SU-DHL-6 (cell line): ENCODE results near the gene SNX10.

Source experiments
- H2AFZ ChIP-seq: fragments of 200-600 bp; sonication (generic); 2 replicates; pipeline ENCODE4 v1.6.1; 2014; ENCODE audit warnings: low read depth, mild to moderate bottlenecking, moderate library complexity, mixed read lengths, antibody characterized with exemption, low read length; ENCODE audit not compliant: severe bottlenecking
- H3F3A ChIP-seq: fragments of 200-600 bp; shearing (Covaris generic); 2 replicates; pipeline ENCODE4 v1.6.0; 2016; ENCODE audit warnings: antibody characterized with exemption, mild to moderate bottlenecking; ENCODE audit not compliant: insufficient read depth
- H3K27ac ChIP-seq: fragments of 200-600 bp; sonication (generic); 2 replicates; pipeline ENCODE4 v1.5.1; 2016; ENCODE audit warnings: low read depth, mild to moderate bottlenecking, low read length, moderate library complexity, mixed read lengths
- H3K27me3 ChIP-seq: fragments of 200-600 bp; sonication (generic), shearing (Covaris generic); 2 replicates; pipeline ENCODE4 v1.6.0; 2014; ENCODE audit warnings: mild to moderate bottlenecking, low read length
- H3K36me3 ChIP-seq: fragments of 200-600 bp; sonication (generic); 2 replicates; pipeline ENCODE4 v1.6.1; 2014; ENCODE audit warnings: mild to moderate bottlenecking, low read length, mixed read lengths
- H3K4me2 ChIP-seq: fragments of 300-600, 200-600 bp; shearing (Covaris generic), sonication (generic); 2 replicates; pipeline ENCODE4 v1.6.0; 2014; ENCODE audit warnings: low read length, low read depth, mild to moderate bottlenecking; ENCODE audit not compliant: poor library complexity, severe bottlenecking
- H3K4me3 ChIP-seq: fragments of 200-600 bp; sonication (generic); 2 replicates; pipeline ENCODE4 v1.5.1; 2014; ENCODE audit warnings: antibody characterized with exemption, low read length, mild to moderate bottlenecking, mixed read lengths; ENCODE audit not compliant: insufficient read depth, poor library complexity, severe bottlenecking
- H3K79me2 ChIP-seq: fragments of 200-600 bp; sonication (generic); 2 replicates; pipeline ENCODE4 v1.6.1; 2014; ENCODE audit warnings: mild to moderate bottlenecking, low read length, moderate library complexity; ENCODE audit not compliant: insufficient read depth
- H3K9ac ChIP-seq: fragments of 200-600 bp; sonication (generic); 2 replicates; pipeline ENCODE4 v1.7.0; 2014; ENCODE audit warnings: mild to moderate bottlenecking, low read length
- H3K9me2 ChIP-seq: fragments of 200-600 bp; sonication (generic); replicated peaks from 2 replicates; pipeline ENCODE4 v1.6.1; 2014; ENCODE audit warnings: low read length; ENCODE audit not compliant: insufficient read depth
- H3K9me3 ChIP-seq: fragments of 200-600 bp; sonication (generic); 2 replicates; pipeline ENCODE4 v1.6.1; 2014; ENCODE audit warnings: low read length, mixed read lengths; ENCODE audit not compliant: insufficient read depth
- H4K20me1 ChIP-seq: fragments of 200-600 bp; sonication (generic); 2 replicates; pipeline ENCODE4 v1.6.1; 2014; ENCODE audit warnings: low read depth, mild to moderate bottlenecking, antibody characterized with exemption, low read length, moderate library complexity, mixed read lengths
- CTCF ChIP-seq: fragments of 200-600 bp; sonication (generic); IDR thresholded peaks from one replicate; pipeline ENCODE4 v1.5.1; 2017; ENCODE audit warnings: antibody characterized with exemption, mild to moderate bottlenecking, low read length, moderate library complexity; ENCODE audit not compliant: insufficient read depth, poor library complexity, severe bottlenecking
- EZH2phosphoT487 ChIP-seq: fragments of 200-600 bp; sonication (generic), shearing (Covaris generic); conservative IDR thresholded peaks from 2 replicates; pipeline ENCODE4 v1.6.1; 2018; ENCODE audit warnings: mild to moderate bottlenecking, antibody characterized with exemption, low read length, moderate library complexity, mixed read lengths

Gene SNX10

GRCh38 chr7:26298472-26299058 lies 6.9 kb downstream of the SNX10 start:
- H3K9ac ChIP-seq = no peak overlapping the region
- no peaks in the 10 kb centered on the region for H4K20me1 ChIP-seq
- no peak overlapping the region for H3K4me3 ChIP-seq
- H2AFZ ChIP-seq = no peak overlapping the region
- no peaks in the 10 kb centered on the region for H3K9me2 ChIP-seq
- no peaks in the 10 kb centered on the region for H3K9me3 ChIP-seq
- H3K36me3 ChIP-seq = peaks cover 6% of the 10 kb centered on the region
- no peak overlapping the region for H3K4me2 ChIP-seq
- peaks cover 19% of the 10 kb centered on the region for H3F3A ChIP-seq
- TF ChIP-seq CTCF (no peak), EZH2phosphoT487 (no peak)
- H3K27me3 ChIP-seq = no peaks in the 10 kb centered on the region
- peaks cover 85% of the 10 kb centered on the region for H3K79me2 ChIP-seq
- no peak overlapping the region for H3K27ac ChIP-seq

- Histone ChIP-seq H3F3A (no peaks in the 10 kb centered on the region), H3K4me3 (no peak overlapping the region), H3K79me2 (peaks cover 95% of the 10 kb centered on the region), H3K9me3 (no peaks in the 10 kb centered on the region), H4K20me1 (no peaks in the 10 kb centered on the region), H3K9ac (no peak overlapping the region), H3K27me3 (no peaks in the 10 kb centered on the region), H3K36me3 (no peaks in the 10 kb centered on the region; the same call in 1 of the 2 replicates), H3K27ac (no peak overlapping the region), H3K4me2 (no peak overlapping the region), H3K9me2 (no peaks in the 10 kb centered on the region), H2AFZ (no peak overlapping the region)
- TF ChIP-seq EZH2phosphoT487 = no peak
- TF ChIP-seq CTCF = no peak
Measured at GRCh38 chr7:26305090-26305868, 13.6 kb downstream of the SNX10 start.

- Histone ChIP-seq H3K79me2 (peaks cover 88% of the 10 kb centered on the region), H3K9ac (no peak overlapping the region), H4K20me1 (no peaks in the 10 kb centered on the region), H3K4me2 (no peak overlapping the region), H2AFZ (no peak overlapping the region), H3F3A (no peaks in the 10 kb centered on the region), H3K9me2 (no peaks in the 10 kb centered on the region), H3K36me3 (no peaks in the 10 kb centered on the region; the same call in 1 of the 2 replicates), H3K9me3 (no peaks in the 10 kb centered on the region), H3K27me3 (no peaks in the 10 kb centered on the region), H3K4me3 (no peak overlapping the region), H3K27ac (no peak overlapping the region)
- TF ChIP-seq CTCF (no peak), EZH2phosphoT487 (no peak)
Measured at GRCh38 chr7:26305869-26306665, 14.4 kb downstream of the SNX10 start.
